WTC11 (cell line): ENCODE results near the gene CCL17. TPM values are rescaled to one million over a fixed set of nuclear protein-coding genes. Genes with fewer than 3 reads are reported as not detected.

Experiments used
- ATAC-seq: fragments of 200-7000 bp; cut with Tn5 transposase; 2 replicates; pipeline ENCODE4 v1.10.0; 2021; ENCODE audit warnings: mild to moderate bottlenecking, moderate library complexity
- CTCF ChIA-PET: fragments of 300-600 bp; sonication (Branson Sonifier 250); formaldehyde crosslinking; loops from one replicate; lab custom pipeline; 2021; ENCODE audit warnings: antibody characterized with exemption; lab: Charles Lee
- POLR2A ChIA-PET: fragments of 350-600 bp; sonication (Branson Sonifier 250); formaldehyde crosslinking; loops from one replicate; lab custom pipeline; 2021; ENCODE audit warnings: antibody characterized with exemption; lab: Charles Lee
- DNase-seq: peaks from one replicate; pipeline ENCODE4 v3.0.0; 2021; ENCODE audit warnings: low spot score
- H3K27ac Mint-ChIP-seq: 2 replicates; pipeline ENCODE4 v1.8.0; 2021; ENCODE audit warnings: mixed read lengths
- H3K27me3 Mint-ChIP-seq: 2 replicates; pipeline ENCODE4 v1.8.0; 2021; ENCODE audit warnings: low read depth, mild to moderate bottlenecking, moderate library complexity, mixed read lengths
- H3K36me3 Mint-ChIP-seq: 2 replicates; pipeline ENCODE4 v1.8.0; 2021; ENCODE audit warnings: mixed read lengths
- H3K4me1 Mint-ChIP-seq: 2 replicates; pipeline ENCODE4 v1.8.0; 2022; ENCODE audit warnings: mixed read lengths
- H3K4me3 Mint-ChIP-seq: 2 replicates; pipeline ENCODE4 v1.8.0; 2021; ENCODE audit warnings: mild to moderate bottlenecking, moderate library complexity, mixed read lengths
- H3K9me3 Mint-ChIP-seq: 2 replicates; pipeline ENCODE4 v1.8.0; 2021; ENCODE audit warnings: mixed read lengths
- AR ChIP-seq: fragments of 250-450 bp; sonication (Bioruptor Pico); IDR thresholded peaks from 2 replicates; pipeline ENCODE4 v1.9.0; 2021; ENCODE audit warnings: mild to moderate bottlenecking
- ARID4B ChIP-seq: sonication (generic); formaldehyde crosslinking; IDR thresholded peaks from 2 replicates; pipeline ENCODE4 v1.8.0; 2023; ENCODE audit warnings: missing genetic modification reagents, mild to moderate bottlenecking, borderline replicate concordance
- ATF3 ChIP-seq: sonication (generic); formaldehyde crosslinking; conservative IDR thresholded peaks from 2 replicates; pipeline ENCODE4 v1.8.1; 2022; ENCODE audit warnings: mild to moderate bottlenecking, missing genetic modification reagents
- CBFB ChIP-seq: sonication (generic); formaldehyde crosslinking; IDR thresholded peaks from 2 replicates; pipeline ENCODE4 v1.8.1; 2022; ENCODE audit warnings: mild to moderate bottlenecking, low read depth, missing genetic modification reagents
- FOXP1 ChIP-seq: sonication (generic); formaldehyde crosslinking; IDR thresholded peaks from 2 replicates; pipeline ENCODE4 v1.8.0; 2022; ENCODE audit warnings: missing genetic modification reagents, mild to moderate bottlenecking, moderate library complexity, borderline replicate concordance
- GABPB1 ChIP-seq: sonication (generic); formaldehyde crosslinking; IDR thresholded peaks from 2 replicates; pipeline ENCODE4 v1.8.1; 2023; ENCODE audit warnings: mild to moderate bottlenecking, missing genetic modification reagents
- HMGXB4 ChIP-seq: sonication (generic); formaldehyde crosslinking; IDR thresholded peaks from 2 replicates; pipeline ENCODE4 v1.8.1; 2023; ENCODE audit warnings: mild to moderate bottlenecking, moderate library complexity, missing genetic modification reagents
- IRF2 ChIP-seq: sonication (generic); formaldehyde crosslinking; IDR thresholded peaks from 2 replicates; pipeline ENCODE4 v1.8.0; 2022; ENCODE audit warnings: low read depth, missing genetic modification reagents, borderline replicate concordance
- JAZF1 ChIP-seq: fragments of 250-450 bp; sonication (Bioruptor Pico); IDR thresholded peaks from 2 replicates; pipeline ENCODE4 v1.9.0; 2021; ENCODE audit warnings: moderate library complexity, mild to moderate bottlenecking, inconsistent platforms
- MAX ChIP-seq: sonication (generic); formaldehyde crosslinking; IDR thresholded peaks from 2 replicates; pipeline ENCODE4 v1.8.0; 2022; ENCODE audit warnings: mild to moderate bottlenecking, missing genetic modification reagents
- NFATC4 ChIP-seq: fragments of 250-450 bp; sonication (Bioruptor Pico); IDR thresholded peaks from 2 replicates; pipeline ENCODE4 v1.9.0; 2021; ENCODE audit warnings: mild to moderate bottlenecking
- NFYB ChIP-seq: sonication (generic); formaldehyde crosslinking; conservative IDR thresholded peaks from 2 replicates; pipeline ENCODE4 v1.8.0; 2022; ENCODE audit warnings: low read depth, missing genetic modification reagents
- SMAD3 ChIP-seq: sonication (generic); formaldehyde crosslinking; IDR thresholded peaks from 2 replicates; pipeline ENCODE4 v1.8.0; 2022; ENCODE audit warnings: missing genetic modification reagents, mild to moderate bottlenecking, borderline replicate concordance
- SP1 ChIP-seq: sonication (generic); formaldehyde crosslinking; conservative IDR thresholded peaks from 2 replicates; pipeline ENCODE4 v1.8.1; 2022; ENCODE audit warnings: missing genetic modification reagents
- TCF7 ChIP-seq: sonication (generic); formaldehyde crosslinking; IDR thresholded peaks from 2 replicates; pipeline ENCODE4 v1.8.0; 2022; ENCODE audit warnings: mild to moderate bottlenecking, low read depth, missing genetic modification reagents, moderate library complexity
- TEAD1 ChIP-seq: sonication (generic); formaldehyde crosslinking; IDR thresholded peaks from 2 replicates; pipeline ENCODE4 v1.8.0; 2022; ENCODE audit warnings: mild to moderate bottlenecking, missing genetic modification reagents
- ZNF219 ChIP-seq: sonication (generic); formaldehyde crosslinking; IDR thresholded peaks from 2 replicates; pipeline ENCODE4 v1.8.0; 2023; ENCODE audit warnings: missing genetic modification reagents, mild to moderate bottlenecking, borderline replicate concordance
- ZNF232 ChIP-seq: sonication (generic); formaldehyde crosslinking; IDR thresholded peaks from 2 replicates; pipeline ENCODE4 v1.8.0; 2022; ENCODE audit warnings: mild to moderate bottlenecking, missing genetic modification reagents
- ZNF671 ChIP-seq: fragments of 250-450 bp; sonication (Bioruptor Pico); IDR thresholded peaks from 2 replicates; pipeline ENCODE4 v1.8.0; 2021; ENCODE audit warnings: mild to moderate bottlenecking
- total RNA-seq: library from RNA; stranded (reverse); gene quantifications from 3 replicates; pipeline ENCODE4 v1.2.3, GENCODE V29; 2021

The CCL17 gene
- total RNA-seq, 1 experiment from 2014 or later = not detected

- ChIA-PET POLR2A (no interaction called here), CTCF (no interaction called here)
- no peak for DNase-seq
- no peaks in the 10 kb centered on the region for H3K36me3 Mint-ChIP-seq
- no peak overlapping the region for H3K4me3 Mint-ChIP-seq
- ATAC-seq = no peak; the same call in 1 of the 2 replicates
- no peak for TF ChIP-seq AR
- TF ChIP-seq HMGXB4 (CRISPR knock-in tag) = no peak
- no peak for TF ChIP-seq NFYB (CRISPR knock-in tag)
- H3K4me1 Mint-ChIP-seq = peaks cover 6% of the 10 kb centered on the region
- H3K9me3 Mint-ChIP-seq = no peaks in the 10 kb centered on the region
- no peaks in the 10 kb centered on the region for H3K27me3 Mint-ChIP-seq
- no peak overlapping the region for H3K27ac Mint-ChIP-seq
Measured at GRCh38 chr16:57382535-57383275, 21.9 kb upstream of the CCL17 start.

- H3K4me1 Mint-ChIP-seq = peaks cover 3% of the 10 kb centered on the region; the same call in 1 of the 2 replicates
- ChIA-PET POLR2A (no interaction called here), CTCF (interaction anchor here (1.1 kb wide), 1 partner anchor 34 kb away, joined by 3 read pairs; no protein-coding TSS in a partner anchor)
- H3K27me3 Mint-ChIP-seq = no peaks in the 10 kb centered on the region
- no peak overlapping the region for H3K27ac Mint-ChIP-seq
- H3K36me3 Mint-ChIP-seq = no peaks in the 10 kb centered on the region
- ATAC-seq (peak; percentile 31), DNase-seq (no peak)
- H3K9me3 Mint-ChIP-seq = peaks cover under 1% of the 10 kb centered on the region; the same call in 1 of the 2 replicates
- no peak overlapping the region for H3K4me3 Mint-ChIP-seq
- TF ChIP-seq ATF3 (CRISPR knock-in tag) (no peak), ZNF219 (CRISPR knock-in tag) (no peak), SP1 (CRISPR knock-in tag) (no peak), AR (no peak), TEAD1 (CRISPR knock-in tag) (no peak), MAX (CRISPR knock-in tag) (no peak), SMAD3 (CRISPR knock-in tag) (no peak), FOXP1 (no peak), JAZF1 (CRISPR knock-in tag) (no peak), CBFB (CRISPR knock-in tag) (no peak), IRF2 (CRISPR knock-in tag) (no peak), ARID4B (CRISPR knock-in tag) (no peak), TCF7 (CRISPR knock-in tag) (no peak), GABPB1 (CRISPR knock-in tag) (no peak), ZNF671 (CRISPR knock-in tag) (no peak), ZNF232 (CRISPR knock-in tag) (no peak), NFATC4 (CRISPR knock-in tag) (no peak)
Measured at GRCh38 chr16:57383276-57384247, 21.0 kb upstream of the CCL17 start.
